K562 (cell line): ENCODE results near the gene POLR3GL. TPM values are rescaled to one million over a fixed set of nuclear protein-coding genes. Genes with fewer than 3 reads are reported as not detected.

Experiments used
- ATAC-seq: fragments of 200-7000 bp; cut with Tn5 transposase; 3 replicates; pipeline ENCODE4 v1.9.1; 2020; ENCODE audit warnings: moderate library complexity
- BruUV-seq: library from RNA; stranded (reverse); fragments of 400-500 nt; replicated peaks from 2 replicates; lab custom pipeline; 2021; lab: Mats Ljungman, UMichigan
- CTCF ChIA-PET: fragments of 300-600 bp; formaldehyde crosslinking; extraction: SDS; loops from one replicate; lab custom pipeline; 2021; ENCODE audit warnings: low intra/inter-chr PET ratio; lab: Yijun Ruan, JAX
- POLR2A ChIA-PET: fragments of 300-600, 350-650 bp; sonication (Branson Sonifier 250); formaldehyde crosslinking; extraction: SDS; loops from one replicate; lab custom pipeline; 2021; ENCODE audit warnings: antibody characterized with exemption, inconsistent platforms; lab: Yijun Ruan, JAX
- DNase-seq, 4 experiments: peaks; one replicate each; pipeline versions ENCODE4 v3.0.0 to v3.0.0-alpha.2; 2011 to 2018; ENCODE audit warnings: low spot score in 3 of 4, mixed read lengths in 3 of 4; ENCODE audit errors: extremely low read depth in 1 of 4
- FAIRE-seq: peaks from 2 replicates; lab custom pipeline; 2011; peaks lifted over from hg19 to GRCh38; lab: Jason Lieb, UNC
- H2AFZ ChIP-seq: 2 replicates; pipeline ENCODE4 v1.6.0; 2011; ENCODE audit warnings: low read depth, low read length, control low read depth, inconsistent platforms
- H3K27ac ChIP-seq: fragments of 200-600 bp; 3 replicates; pipeline ENCODE4 v1.8.0; 2011; ENCODE audit warnings: low read depth, mild to moderate bottlenecking, control low read depth, inconsistent platforms, low read length, moderate library complexity, mixed read lengths; ENCODE audit errors: extremely low read depth
- H3K27me3 ChIP-seq, 2 experiments: fragments of 300-600 bp in 1 of 2; 2 replicates in 1 of 2; 3 replicates in 1 of 2; pipeline versions ENCODE4 v1.6.0 to v1.8.0; 2011; ENCODE audit warnings: inconsistent platforms in 2 of 2, low read length in 2 of 2, mild to moderate bottlenecking in 1 of 2, mixed read lengths in 1 of 2, moderate library complexity in 1 of 2; ENCODE audit not compliant: control insufficient read depth in 2 of 2, insufficient read depth in 2 of 2
- H3K36me3 ChIP-seq: fragments of 300-600 bp; 3 replicates; pipeline ENCODE4 v1.8.0; 2011; ENCODE audit warnings: mild to moderate bottlenecking, low read length, inconsistent platforms; ENCODE audit not compliant: control insufficient read depth, insufficient read depth
- H3K4me1 ChIP-seq, 2 experiments: fragments of 200-600 bp in 1 of 2; replicated peaks in 1 of 2; 2 replicates in 1 of 2; 3 replicates in 1 of 2; pipeline versions ENCODE4 v1.5.1 to v1.8.0; 2011; ENCODE audit warnings: inconsistent platforms in 2 of 2, low read length in 2 of 2, mild to moderate bottlenecking in 1 of 2, mixed read lengths in 1 of 2, moderate library complexity in 1 of 2; ENCODE audit not compliant: control insufficient read depth in 2 of 2, insufficient read depth in 2 of 2
- H3K4me2 ChIP-seq: 2 replicates; pipeline ENCODE4 v1.6.1; 2011; ENCODE audit warnings: low read length, control low read depth, inconsistent platforms, mixed read lengths; ENCODE audit not compliant: insufficient read depth
- H3K4me3 ChIP-seq: fragments of 200-600 bp; sonication (generic), shearing (Covaris generic); 2 replicates; pipeline ENCODE4 v1.5.1; 2016; ENCODE audit warnings: control low read depth, inconsistent platforms
- H3K79me2 ChIP-seq: fragments of 200-600 bp; 3 replicates; pipeline ENCODE4 v1.8.0; 2011; ENCODE audit warnings: low read length, inconsistent platforms; ENCODE audit not compliant: control insufficient read depth, insufficient read depth
- H3K9ac ChIP-seq, 2 experiments: 2 replicates each; pipeline versions ENCODE4 v1.6.0 to v1.6.1; 2011; ENCODE audit warnings: low read depth in 2 of 2, low read length in 2 of 2, control low read depth in 1 of 2, inconsistent platforms in 1 of 2, mild to moderate bottlenecking in 1 of 2, mixed read lengths in 1 of 2; ENCODE audit not compliant: insufficient read depth in 1 of 2
- H3K9me1 ChIP-seq: one replicate; pipeline ENCODE4 v1.6.0; 2011; ENCODE audit warnings: inconsistent platforms, mild to moderate bottlenecking, low read length, moderate library complexity; ENCODE audit not compliant: control insufficient read depth, insufficient read depth
- H3K9me3 ChIP-seq: replicated peaks from 2 replicates; pipeline ENCODE4 v1.5.1; 2011; ENCODE audit warnings: low read depth, low read length, inconsistent platforms; ENCODE audit not compliant: control insufficient read depth, insufficient read depth
- H4K20me1 ChIP-seq: replicated peaks from 2 replicates; pipeline ENCODE4 v1.6.1; 2011; ENCODE audit warnings: low read length, inconsistent platforms, mixed read lengths; ENCODE audit not compliant: control insufficient read depth, insufficient read depth
- C11orf30 ChIP-seq: fragments of 450-650 bp; IDR thresholded peaks from 2 replicates; pipeline ENCODE4 v1.6.1; 2016; ENCODE audit warnings: low read depth, mild to moderate bottlenecking
- E2F8 ChIP-seq: fragments of 450-650 bp; IDR thresholded peaks from 2 replicates; pipeline ENCODE4 v1.7.1; 2018; ENCODE audit warnings: mild to moderate bottlenecking, low read depth; ENCODE audit not compliant: partially characterized antibody
- ETV6 ChIP-seq, 3 experiments: fragments of 150-350 bp in 1 of 3; sonication (generic) in 1 of 3; formaldehyde crosslinking in 1 of 3; IDR thresholded peaks; 2 replicates each; pipeline versions ENCODE4 v1.6.1 to v1.8.0; 2014 to 2022; ENCODE audit warnings: borderline replicate concordance in 2 of 3, low read depth in 2 of 3, antibody characterized with exemption in 1 of 3, low read length in 1 of 3, mild to moderate bottlenecking in 1 of 3, missing genetic modification reagents in 1 of 3
- GATA2 ChIP-seq: sonication (generic); formaldehyde crosslinking; IDR thresholded peaks from 2 replicates; pipeline ENCODE4 v1.4.0; 2020; ENCODE audit warnings: mild to moderate bottlenecking, missing genetic modification reagents
- MAFG ChIP-seq: fragments of 450-650 bp; conservative IDR thresholded peaks from 2 replicates; pipeline ENCODE4 v1.6.1; 2016; ENCODE audit warnings: missing genetic modification characterization, missing compliant biosample characterization
- MBD2 ChIP-seq: sonication (generic); IDR thresholded peaks from 2 replicates; pipeline ENCODE4 v1.6.1; 2016; ENCODE audit warnings: low read depth, borderline replicate concordance
- PHF21A ChIP-seq: fragments of 450-650 bp; IDR thresholded peaks from 2 replicates; pipeline ENCODE4 v1.6.1; 2017; ENCODE audit warnings: low read depth, borderline replicate concordance
- SMARCA4 ChIP-seq: fragments of 450-650 bp; IDR thresholded peaks from 2 replicates; pipeline ENCODE4 v1.6.1; 2016
- ZNF134 ChIP-seq: fragments of 250-450 bp; sonication (Bioruptor Pico); conservative IDR thresholded peaks from 2 replicates; pipeline ENCODE4 v1.4.0; 2020
- WGBS: fragments of 100-300 bp; shearing (Covaris generic); methylation state at CpG from one replicate; pipeline ENCODE4 v1.1.6; 2016; ENCODE audit warnings: low coverage, mixed read lengths; ENCODE audit not compliant: insufficient coverage; ENCODE audit errors: missing lambda C conversion rate; 5-methylcytosine and 5-hydroxymethylcytosine counted together
- in situ Hi-C: fragments of 300-500 bp; cut with MboI; formaldehyde crosslinking; loops from 4 replicates; pipeline ENCODE4 v1.15.0; 2018; ENCODE audit warnings: inconsistent platforms, mixed read lengths
- intact Hi-C: fragments of 100-400 bp; cut with micrococcal nuclease; formaldehyde crosslinking; loops from 2 replicates; pipeline ENCODE4 v1.14.2; 2022
- polyA plus RNA-seq, 8 experiments: library from polyadenylated mRNA; depleted of rRNA in 4 of 8; stranded (reverse) in 5 of 8; unstranded in 3 of 8; fragments of >200 nt; fragmentation: Nextera tagmentation in 2 of 8; fragmentation: Illumina TruSeq in 1 of 8; extraction: Ambion mirVana in 2 of 8; extraction: Trizol in 1 of 8; gene quantifications; 2 replicates each; pipeline versions ENCODE4 v1.2.1 to v1.2.3, GENCODE V29; 2011 to 2014; ENCODE audit warnings: inconsistent platforms in 1 of 8, missing spikeins in 1 of 8
- total RNA-seq, 7 experiments: library from RNA; depleted of rRNA in 6 of 7; stranded (reverse); fragments of >200 nt in 6 of 7; fragmentation: Illumina TruSeq in 2 of 7; extraction: Trizol in 2 of 7; gene quantifications; 2 replicates each; pipeline versions ENCODE4 v1.2.1 to v1.2.3, GENCODE V29; 2011 to 2021; ENCODE audit warnings: low replicate concordance in 1 of 7
- TF ChIP-seq, protein P1 (sequence below), 2 experiments: fragments of 450-650 bp; formaldehyde crosslinking in 1 of 2; IDR thresholded peaks; 2 replicates each; pipeline versions ENCODE4 v1.4.0 to v1.6.1; 2014 to 2020; ENCODE audit warnings: mild to moderate bottlenecking in 2 of 2, borderline replicate concordance in 1 of 2, low read depth in 1 of 2

The POLR3GL gene
- total and polyA plus RNA-seq, 9 of the 15 experiments (the other 6 are each of a cell fraction or from before 2014, with no cell fraction given), result 14.6 to 48.4 (median 38.2) TPM

DNA sequence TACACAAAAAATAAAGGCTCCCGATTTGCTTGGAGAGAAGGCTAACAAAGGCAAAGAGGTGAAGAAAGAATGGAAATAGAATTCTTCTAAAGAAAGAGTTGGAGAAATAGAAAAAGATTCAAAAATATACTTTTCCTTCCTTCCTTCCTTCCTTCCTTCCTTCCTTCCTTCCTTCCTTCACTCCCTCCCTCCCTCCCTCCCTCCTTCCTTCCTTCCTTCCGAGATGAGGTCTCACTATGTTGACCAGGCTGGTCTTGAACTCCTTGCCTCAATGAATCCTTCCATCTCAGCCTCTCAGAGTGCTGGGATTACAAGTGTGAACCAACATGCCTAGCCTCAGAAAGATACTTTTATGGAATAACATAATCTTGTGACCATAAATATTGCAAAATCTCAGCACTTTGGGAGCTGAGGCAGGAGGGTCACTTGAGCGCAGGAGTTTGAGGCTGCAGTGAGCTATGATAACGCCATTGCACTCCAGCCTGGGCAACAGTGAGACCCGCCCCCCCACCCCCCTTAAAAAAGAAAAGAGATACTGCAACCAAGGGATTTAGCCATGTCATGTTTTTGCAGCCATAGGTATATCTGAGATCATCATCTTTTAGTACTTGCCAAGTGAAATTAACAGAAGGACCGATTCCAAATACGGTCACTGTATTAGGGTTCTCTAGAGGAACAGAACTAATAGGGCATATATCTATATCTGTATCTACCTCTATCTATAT, 58.1 kb downstream of the POLR3GL start:
- peak overlapping the region in 1 of 2 experiments; percentile 15; a peak in 2 of 4 replicates for H3K9ac ChIP-seq
- ATAC-seq (peak; percentile 6; the same call in 2 of the 3 replicates), DNase-seq (peak; percentile 35 to 64 (median 44)), FAIRE-seq (no peak)
- BruUV-seq, result no TSS peak
- H3K27me3 ChIP-seq, result no peaks in the 10 kb centered on the region
- no peaks in the 10 kb centered on the region for H3K36me3 ChIP-seq
- H3K27ac ChIP-seq, result no peak overlapping the region
- CTCF ChIA-PET, result no interaction called here
- intact Hi-C loops (no loop called here), in situ Hi-C loops (no loop called here)
- no peaks in the 10 kb centered on the region for H3K9me3 ChIP-seq
- 0 out of 2 replicates have a peak overlapping the region, but pooled peaks have one; percentile 30 for H2AFZ ChIP-seq
- H3K4me2 ChIP-seq, result peak overlapping the region; percentile 51; the same call in 1 of the 2 replicates
- H3K79me2 ChIP-seq, result no peaks in the 10 kb centered on the region
- H4K20me1 ChIP-seq, result no peaks in the 10 kb centered on the region
- H3K4me1 ChIP-seq, result peaks cover 15 to 35% of the 10 kb centered on the region in 2 experiments
- no peak overlapping the region for H3K4me3 ChIP-seq
- POLR2A ChIA-PET, result interaction anchor here (0.8 to 2.9 kb wide), 10 partner anchors 10 to 39 kb away, joined by 3 to 12 read pairs (median 6); partner anchors contain the start of gene TXNIP
- no peaks in the 10 kb centered on the region for H3K9me1 ChIP-seq
- 4% methylated on average over 7 of the region's 7 CpGs for WGBS
- TF ChIP-seq C11orf30, result 0 out of 2 replicates have a peak, but pooled peaks have one; percentile 43
- TF ChIP-seq MAFG (tag), result peak; percentile 29; the same call in 1 of the 2 replicates
- no peak for TF ChIP-seq SMARCA4
- TF ChIP-seq GATA2 (CRISPR knock-in tag), result no peak
- no peak for TF ChIP-seq ZNF134
- TF ChIP-seq, protein P1, sequence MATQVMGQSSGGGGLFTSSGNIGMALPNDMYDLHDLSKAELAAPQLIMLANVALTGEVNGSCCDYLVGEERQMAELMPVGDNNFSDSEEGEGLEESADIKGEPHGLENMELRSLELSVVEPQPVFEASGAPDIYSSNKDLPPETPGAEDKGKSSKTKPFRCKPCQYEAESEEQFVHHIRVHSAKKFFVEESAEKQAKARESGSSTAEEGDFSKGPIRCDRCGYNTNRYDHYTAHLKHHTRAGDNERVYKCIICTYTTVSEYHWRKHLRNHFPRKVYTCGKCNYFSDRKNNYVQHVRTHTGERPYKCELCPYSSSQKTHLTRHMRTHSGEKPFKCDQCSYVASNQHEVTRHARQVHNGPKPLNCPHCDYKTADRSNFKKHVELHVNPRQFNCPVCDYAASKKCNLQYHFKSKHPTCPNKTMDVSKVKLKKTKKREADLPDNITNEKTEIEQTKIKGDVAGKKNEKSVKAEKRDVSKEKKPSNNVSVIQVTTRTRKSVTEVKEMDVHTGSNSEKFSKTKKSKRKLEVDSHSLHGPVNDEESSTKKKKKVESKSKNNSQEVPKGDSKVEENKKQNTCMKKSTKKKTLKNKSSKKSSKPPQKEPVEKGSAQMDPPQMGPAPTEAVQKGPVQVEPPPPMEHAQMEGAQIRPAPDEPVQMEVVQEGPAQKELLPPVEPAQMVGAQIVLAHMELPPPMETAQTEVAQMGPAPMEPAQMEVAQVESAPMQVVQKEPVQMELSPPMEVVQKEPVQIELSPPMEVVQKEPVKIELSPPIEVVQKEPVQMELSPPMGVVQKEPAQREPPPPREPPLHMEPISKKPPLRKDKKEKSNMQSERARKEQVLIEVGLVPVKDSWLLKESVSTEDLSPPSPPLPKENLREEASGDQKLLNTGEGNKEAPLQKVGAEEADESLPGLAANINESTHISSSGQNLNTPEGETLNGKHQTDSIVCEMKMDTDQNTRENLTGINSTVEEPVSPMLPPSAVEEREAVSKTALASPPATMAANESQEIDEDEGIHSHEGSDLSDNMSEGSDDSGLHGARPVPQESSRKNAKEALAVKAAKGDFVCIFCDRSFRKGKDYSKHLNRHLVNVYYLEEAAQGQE (IDR thresholded peaks at IDR 0.05; ENCODE audit: borderline replicate concordance), result no peak
- TF ChIP-seq, protein P1 (CRISPR knock-in tag; IDR thresholded peaks at IDR 0.05; ENCODE audit: low read depth), result no peak
- TF ChIP-seq MBD2, result no peak
- TF ChIP-seq PHF21A, result no peak
- no peak for TF ChIP-seq E2F8
- no peak for TF ChIP-seq ETV6 (IDR thresholded peaks at IDR 0.05; ENCODE audit: borderline replicate concordance in 1 of 2, low read depth in 2 of 2, low read length in 1 of 2)
- no peak for TF ChIP-seq ETV6 (CRISPR knock-in tag; IDR thresholded peaks at IDR 0.05; ENCODE audit: borderline replicate concordance)
